GM21737 (cell line): ENCODE measurements around the gene USHBP1.

Experiments used
- ATAC-seq: cut with Tn5 transposase; IDR thresholded peaks from one replicate; pipeline ENCODE4 v1.9.1; 2021; ENCODE audit warnings: mild to moderate bottlenecking, moderate library complexity; ENCODE audit not compliant: unreplicated experiment

The USHBP1 gene

DNA sequence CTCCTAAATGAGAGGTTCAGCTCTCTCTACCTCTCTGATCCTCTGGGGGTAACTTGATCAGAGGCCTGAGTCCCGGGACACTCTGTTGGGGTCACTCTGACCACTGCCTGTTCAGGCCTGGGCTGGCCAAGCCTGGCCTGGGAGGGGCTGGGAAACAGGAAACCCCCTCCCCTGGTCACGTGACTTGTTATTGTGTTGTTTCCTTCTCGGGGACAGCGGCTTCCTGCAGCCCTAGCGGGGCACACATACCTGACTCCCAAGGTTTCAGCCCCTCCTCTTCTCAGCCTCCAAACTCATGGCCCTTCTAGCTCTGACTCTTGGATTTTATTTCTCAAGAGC, at the start of gene USHBP1:
Gene USHBP1 (minus strand): TSS at position 105 of the 339 bp plus-strand sequence. CDS start 446 bp downstream, outside the sequence.
- ATAC-seq, result no peak

DNA sequence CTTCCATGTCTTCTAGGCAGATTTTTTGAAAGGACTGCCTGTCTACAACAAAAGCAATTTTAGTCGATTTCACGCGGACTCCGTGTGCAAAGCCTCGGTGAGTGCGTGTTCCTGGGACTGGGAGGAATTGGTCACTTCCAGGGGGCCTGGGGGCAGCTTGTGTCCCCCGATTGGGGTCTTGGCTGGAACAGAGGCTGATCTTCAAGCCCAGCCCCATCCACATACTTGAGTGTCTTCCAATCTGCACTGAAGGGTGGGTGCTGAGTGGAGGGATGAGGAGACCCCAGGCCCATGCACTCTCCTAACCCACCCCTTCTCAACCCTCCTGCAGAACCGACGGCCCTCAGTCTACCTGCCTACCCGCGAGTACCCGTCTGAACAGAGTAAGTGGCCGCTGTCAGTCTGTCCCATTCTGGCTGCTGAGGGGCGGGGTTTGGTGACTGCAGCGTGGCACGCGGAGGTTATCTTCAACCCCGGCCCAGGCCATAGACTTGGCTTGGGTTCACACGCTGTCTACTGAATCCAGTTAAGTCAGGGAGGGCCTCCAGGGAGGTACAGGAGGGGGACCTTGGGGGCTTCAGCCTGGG, 49.6 kb upstream of the USHBP1 start:
- no peak for ATAC-seq

DNA sequence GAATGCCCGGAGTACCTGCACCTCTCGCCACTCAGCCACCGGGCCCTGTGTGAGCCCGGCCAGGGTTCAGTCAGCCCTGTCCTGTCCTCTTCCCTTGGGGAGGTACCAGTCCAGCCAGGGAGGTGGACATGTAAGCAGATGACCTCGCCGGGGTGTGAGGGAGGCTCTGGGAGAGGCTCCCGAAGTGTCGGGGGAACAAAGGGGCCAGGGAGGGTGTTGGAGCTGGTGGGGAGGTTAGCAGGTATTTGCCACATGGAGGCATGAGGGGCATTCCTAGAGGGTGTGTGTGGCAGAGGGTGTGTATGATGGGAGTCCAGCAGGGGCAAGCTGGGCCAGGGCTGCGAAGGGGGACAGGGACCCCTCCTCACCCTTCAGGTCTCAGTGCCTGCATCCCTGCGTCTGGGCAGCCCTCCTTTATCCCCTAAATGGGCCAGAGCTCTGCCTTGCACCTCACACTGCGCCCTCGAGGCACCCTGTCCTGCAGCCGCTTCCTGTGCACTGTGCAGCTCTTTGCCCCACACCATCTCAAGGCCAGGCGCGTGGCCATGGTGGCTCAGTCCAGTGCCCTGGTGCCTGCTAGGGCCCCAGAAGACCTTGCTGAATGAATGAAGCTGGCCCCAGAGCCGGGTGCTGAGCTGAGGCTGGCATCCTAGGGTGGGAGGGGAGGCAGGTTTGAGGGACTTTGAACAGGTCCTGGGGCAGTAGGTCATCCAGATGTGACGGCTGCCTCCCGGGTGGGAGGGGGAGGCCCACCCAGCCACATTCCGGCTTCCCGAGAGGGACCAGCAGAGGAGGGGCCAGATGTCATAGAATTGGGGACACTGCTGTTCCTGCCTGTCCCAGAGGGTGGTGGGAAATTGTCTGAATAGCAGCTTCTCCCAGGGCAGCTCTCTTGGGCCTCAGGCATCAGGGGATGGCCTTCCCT, 47.9 kb upstream of the USHBP1 start:
- ATAC-seq, result no peak

- ATAC-seq, result no peak
Measured at GRCh38 chr19:17311455-17312188, 47.1 kb upstream of the USHBP1 start.

DNA sequence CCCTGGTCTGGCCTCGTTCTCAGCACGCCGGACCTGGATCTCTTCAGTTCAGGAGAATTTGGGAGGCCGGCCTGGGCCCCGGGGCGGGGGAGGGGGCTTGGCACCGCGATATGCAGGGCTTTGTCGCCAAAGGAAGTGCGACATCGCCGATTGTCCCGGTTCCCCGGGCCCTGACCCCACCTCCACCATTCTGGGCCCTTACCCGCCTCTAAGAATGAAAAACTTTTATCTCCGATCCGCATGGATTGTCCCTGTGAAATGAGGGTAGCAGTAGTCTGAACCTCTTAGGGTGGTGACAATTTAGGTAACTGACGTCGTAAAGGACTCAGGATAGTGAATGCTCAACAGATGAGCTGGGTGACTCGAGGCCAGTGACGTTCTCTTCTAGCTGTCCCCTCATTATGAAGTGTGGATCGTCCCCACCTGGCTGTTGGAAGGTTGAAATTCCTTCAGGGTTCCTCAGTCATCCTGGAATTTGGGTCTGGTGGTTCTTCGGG, 45.5 kb upstream of the USHBP1 start:
- no peak for ATAC-seq

GRCh38 chr19:17309198-17309964, 44.8 kb upstream of the USHBP1 start, which contains the start of gene DDA1:
TSS of gene DDA1 (plus strand) at chr19:17309563. CDS start at chr19:17309655, 92 bp downstream.
- peak; percentile 52 for ATAC-seq

DNA sequence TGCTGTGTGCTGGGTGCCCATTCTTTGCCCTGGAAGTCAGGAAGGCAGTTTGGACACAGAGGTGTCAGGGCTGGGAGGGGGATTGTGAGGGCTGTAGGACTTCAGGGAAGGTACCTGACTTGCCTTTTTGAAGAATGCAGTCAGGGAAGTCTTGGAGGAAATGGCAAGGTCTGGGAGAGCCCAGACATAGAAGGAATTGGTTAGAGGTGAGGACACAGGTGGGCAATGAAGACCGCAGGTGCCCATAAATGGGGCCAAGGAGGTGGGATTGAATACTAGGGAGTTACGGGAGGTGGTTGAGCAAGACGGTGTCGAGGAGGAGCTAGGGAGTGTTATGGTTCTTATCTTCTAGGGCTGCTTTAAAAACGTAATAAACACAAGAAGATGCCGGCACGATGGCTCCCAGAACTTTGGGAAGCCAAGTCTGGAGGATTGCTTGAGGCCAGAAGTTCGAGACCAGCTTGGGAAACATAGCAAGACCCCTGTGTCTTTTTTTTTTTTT, 43.4 kb upstream of the USHBP1 start:
- ATAC-seq, result no peak

DNA sequence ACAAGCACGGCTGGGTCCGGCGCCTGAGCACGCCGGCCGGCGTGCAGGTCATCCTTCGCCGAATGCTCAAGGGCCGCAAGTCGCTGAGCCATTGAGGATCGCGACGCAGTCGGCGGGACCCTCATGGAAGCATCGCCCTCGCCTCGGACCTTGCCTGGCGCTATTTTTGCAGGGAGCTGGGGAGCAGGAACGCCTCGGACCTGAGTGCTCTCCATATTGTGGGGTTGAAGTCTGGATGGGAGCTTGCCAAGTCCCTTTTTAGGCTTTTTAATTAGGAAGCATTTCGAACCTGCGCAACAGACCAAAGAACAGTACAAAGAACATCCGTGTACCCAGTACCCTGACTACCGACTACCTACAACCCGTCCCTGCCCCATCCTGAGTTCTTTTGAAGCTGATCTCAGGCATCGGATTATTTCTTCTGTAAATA, 41.8 kb upstream of the USHBP1 start:
- no peak for ATAC-seq

- peak; percentile 52 for ATAC-seq
Measured at GRCh38 chr19:17305517-17306284, 41.2 kb upstream of the USHBP1 start, which contains the start of gene MRPL34. TSS of gene MRPL34 (plus strand) at chr19:17305872. CDS start at chr19:17305893, 21 bp downstream.

- no peak for ATAC-seq
Measured at GRCh38 chr19:17305216-17305516, 40.6 kb upstream of the USHBP1 start.

DNA sequence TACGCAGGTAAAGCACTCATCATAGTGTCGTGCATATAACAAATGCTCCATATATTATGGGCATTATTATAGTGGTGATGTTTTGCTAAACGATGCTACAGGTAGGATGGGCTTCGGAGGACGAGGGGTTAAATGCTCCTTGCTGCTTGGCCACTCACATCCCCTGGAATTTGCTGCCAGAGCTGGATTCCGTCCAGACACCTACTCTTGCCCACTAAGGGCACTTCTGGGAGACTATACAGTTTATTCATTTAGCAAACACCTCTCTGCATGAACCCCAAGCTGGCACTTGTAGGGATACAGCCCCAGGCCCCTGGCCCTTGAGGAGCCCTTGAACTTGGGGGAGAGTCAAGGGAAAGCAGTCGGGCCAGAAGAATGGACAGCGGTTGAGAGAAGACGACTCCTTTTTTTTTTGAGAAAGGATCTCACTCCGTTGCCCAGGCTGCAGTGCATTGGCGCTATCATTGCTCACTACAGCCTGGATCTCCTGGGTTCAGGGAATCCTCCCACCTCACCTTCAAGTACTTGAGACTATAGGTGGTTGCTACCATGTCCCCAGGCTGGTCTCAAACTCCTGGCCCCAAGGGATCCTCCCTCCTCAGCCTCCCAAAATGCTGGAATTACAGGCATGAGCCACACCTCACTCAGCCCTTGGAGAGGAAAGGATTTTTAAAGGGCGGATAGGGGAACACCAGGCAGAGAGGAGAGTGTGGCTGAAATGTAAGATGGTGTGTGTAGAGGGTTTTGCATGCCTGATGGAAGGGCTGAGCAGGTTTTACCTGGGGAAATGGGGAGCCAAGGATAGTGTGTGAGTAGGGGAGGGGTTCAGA, 40.1 kb upstream of the USHBP1 start:
- ATAC-seq, result no peak

- no peak for ATAC-seq
Measured at GRCh38 chr19:17303940-17304267, 39.4 kb upstream of the USHBP1 start.

DNA sequence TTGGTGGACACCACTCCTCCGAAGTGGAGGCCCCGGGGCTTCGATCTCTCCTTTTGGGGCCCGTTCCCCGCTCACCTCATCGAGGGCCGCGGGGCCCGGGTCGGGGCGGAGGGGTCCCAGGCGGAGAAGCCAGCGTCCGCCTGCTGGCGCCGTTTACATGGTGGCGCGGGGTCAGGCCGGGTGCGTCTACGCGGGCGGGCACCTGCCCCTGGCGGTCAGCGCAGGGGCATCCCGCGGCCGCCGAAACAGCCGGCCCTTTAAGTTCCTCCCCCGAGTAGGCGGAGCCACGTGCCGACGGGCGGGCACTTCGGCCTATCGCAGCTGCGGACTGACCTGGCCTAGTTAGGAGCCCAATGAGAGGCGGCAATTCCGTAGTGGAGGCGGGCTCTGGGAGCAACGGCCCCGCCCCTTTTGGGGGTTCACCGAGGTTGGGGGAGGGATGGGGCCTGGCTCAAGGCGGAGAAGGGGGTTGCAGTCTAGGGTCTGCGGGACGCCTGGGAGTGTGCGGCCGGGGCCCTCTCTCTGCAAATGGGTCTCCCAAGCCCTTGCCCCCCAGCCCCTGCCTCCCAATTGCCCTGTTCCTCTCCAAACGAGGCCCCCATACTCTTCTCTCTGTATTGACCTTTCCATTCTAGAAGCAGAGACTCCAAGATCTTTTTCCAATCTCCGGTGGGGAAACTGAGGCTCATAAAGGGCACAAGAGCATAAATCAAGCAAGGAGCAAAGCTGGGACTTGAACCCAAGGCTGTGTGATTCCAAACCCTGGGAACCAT, 38.8 kb upstream of the USHBP1 start, which contains the start of gene ABHD8:
Gene ABHD8 (minus strand): TSS at position 259 of the 773 bp plus-strand sequence. CDS start 1,809 bp downstream, outside the sequence.
- ATAC-seq, result peak; percentile 51

- no peak for ATAC-seq
Measured at GRCh38 chr19:17302391-17303166, 38.0 kb upstream of the USHBP1 start.

GRCh38 chr19:17300992-17301619, 36.6 kb upstream of the USHBP1 start:
- no peak for ATAC-seq

DNA sequence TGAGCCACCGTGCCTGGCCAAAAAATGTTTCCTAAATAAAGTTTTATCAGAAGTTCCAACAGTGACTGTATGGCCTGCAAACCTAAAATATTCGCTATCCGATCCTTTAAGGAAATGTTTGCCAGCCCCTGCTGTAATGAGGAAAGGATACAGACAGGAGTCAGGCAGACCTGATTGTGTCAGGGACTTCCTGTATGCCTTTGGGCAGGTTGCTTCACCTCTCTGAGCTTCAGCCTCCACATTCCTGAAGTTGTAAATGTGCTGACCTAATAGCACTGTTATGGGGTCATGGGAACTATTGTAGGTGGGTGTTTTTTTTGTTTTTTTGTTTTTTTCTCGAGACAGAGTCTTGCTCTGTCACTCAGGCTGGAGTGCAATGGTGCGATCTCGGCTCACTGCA, 32.4 kb upstream of the USHBP1 start:
- no peak for ATAC-seq

GRCh38 chr19:17296273-17296672, 31.7 kb upstream of the USHBP1 start:
- ATAC-seq, result no peak
